HEK293 (cell line): ENCODE data around the gene OCSTAMP.

ENCODE experiments used
- ATF2 ChIP-seq: fragments of 450-650 bp; formaldehyde crosslinking; IDR thresholded peaks from 2 replicates; pipeline ENCODE4 v1.5.1; 2016; ENCODE audit warnings: missing biosample characterization, missing genetic modification characterization, low read depth
- EGR2 ChIP-seq: fragments of 450-650 bp; formaldehyde crosslinking; IDR thresholded peaks from 2 replicates; pipeline ENCODE4 v1.5.1; 2016; ENCODE audit warnings: low read depth, missing biosample characterization, missing genetic modification characterization
- FEZF1 ChIP-seq: fragments of 450-650 bp; formaldehyde crosslinking; IDR thresholded peaks from 2 replicates; pipeline ENCODE4 v1.5.1; 2016; ENCODE audit warnings: missing biosample characterization, missing genetic modification characterization
- GFI1B ChIP-seq: fragments of 450-650 bp; formaldehyde crosslinking; IDR thresholded peaks from 2 replicates; pipeline ENCODE4 v1.5.1; 2016; ENCODE audit warnings: missing biosample characterization, missing genetic modification characterization
- MYNN ChIP-seq: fragments of 450-650 bp; formaldehyde crosslinking; IDR thresholded peaks from 2 replicates; pipeline ENCODE4 v1.5.1; 2016; ENCODE audit warnings: missing biosample characterization, missing genetic modification characterization, borderline replicate concordance
- PRDM4 ChIP-seq: fragments of 450-650 bp; formaldehyde crosslinking; IDR thresholded peaks from 2 replicates; pipeline ENCODE4 v1.5.1; 2017; ENCODE audit warnings: missing biosample characterization, missing genetic modification characterization
- SCRT2 ChIP-seq: fragments of 450-650 bp; formaldehyde crosslinking; IDR thresholded peaks from 2 replicates; pipeline ENCODE4 v1.5.1; 2016; ENCODE audit warnings: missing biosample characterization, missing genetic modification characterization
- SP3 ChIP-seq: fragments of 450-650 bp; formaldehyde crosslinking; IDR thresholded peaks from 2 replicates; pipeline ENCODE4 v1.5.1; 2016; ENCODE audit warnings: missing biosample characterization, missing genetic modification characterization
- YY1 ChIP-seq: fragments of 450-650 bp; formaldehyde crosslinking; IDR thresholded peaks from 2 replicates; pipeline ENCODE4 v1.5.1; 2018; ENCODE audit warnings: missing biosample characterization, missing genetic modification characterization
- YY2 ChIP-seq: fragments of 450-650 bp; formaldehyde crosslinking; IDR thresholded peaks from 2 replicates; pipeline ENCODE4 v1.5.1; 2016; ENCODE audit warnings: missing biosample characterization, missing genetic modification characterization
- ZBTB20 ChIP-seq: fragments of 450-650 bp; formaldehyde crosslinking; IDR thresholded peaks from 2 replicates; pipeline ENCODE4 v1.5.1; 2016; ENCODE audit warnings: missing biosample characterization, missing genetic modification characterization
- ZBTB7A ChIP-seq: fragments of 450-650 bp; formaldehyde crosslinking; IDR thresholded peaks from 2 replicates; pipeline ENCODE4 v1.5.1; 2016; ENCODE audit warnings: low read depth, missing biosample characterization, missing genetic modification characterization
- ZFP69B ChIP-seq: fragments of 450-650 bp; formaldehyde crosslinking; IDR thresholded peaks from 2 replicates; pipeline ENCODE4 v1.5.1; 2016; ENCODE audit warnings: missing biosample characterization, missing genetic modification characterization
- ZNF16 ChIP-seq: fragments of 450-650 bp; formaldehyde crosslinking; IDR thresholded peaks from 2 replicates; pipeline ENCODE4 v1.5.1; 2016; ENCODE audit warnings: low read depth, missing biosample characterization, missing genetic modification characterization
- ZNF394 ChIP-seq: fragments of 450-650 bp; formaldehyde crosslinking; IDR thresholded peaks from 2 replicates; pipeline ENCODE4 v1.5.1; 2016; ENCODE audit warnings: missing biosample characterization, missing genetic modification characterization, mild to moderate bottlenecking, moderate library complexity, borderline replicate concordance
- ZNF488 ChIP-seq: fragments of 450-650 bp; formaldehyde crosslinking; IDR thresholded peaks from 2 replicates; pipeline ENCODE4 v1.5.1; 2016; ENCODE audit warnings: missing biosample characterization, missing genetic modification characterization
- ZNF548 ChIP-seq: fragments of 450-650 bp; formaldehyde crosslinking; IDR thresholded peaks from 2 replicates; pipeline ENCODE4 v1.5.1; 2016; ENCODE audit warnings: missing biosample characterization, missing genetic modification characterization
- ZNF600 ChIP-seq: fragments of 450-650 bp; formaldehyde crosslinking; IDR thresholded peaks from 2 replicates; pipeline ENCODE4 v1.5.1; 2016; ENCODE audit warnings: missing biosample characterization, missing genetic modification characterization
- ZNF792 ChIP-seq: fragments of 450-650 bp; formaldehyde crosslinking; IDR thresholded peaks from 2 replicates; pipeline ENCODE4 v1.5.1; 2016; ENCODE audit warnings: missing biosample characterization, missing genetic modification characterization
- ZNF830 ChIP-seq: fragments of 450-650 bp; IDR thresholded peaks from 2 replicates; pipeline ENCODE4 v1.5.0; 2018; ENCODE audit warnings: missing biosample characterization, missing genetic modification characterization, low read depth, mild to moderate bottlenecking, moderate library complexity
- TF ChIP-seq, protein P1 (sequence below): fragments of 450-650 bp; formaldehyde crosslinking; IDR thresholded peaks from 2 replicates; pipeline ENCODE4 v1.5.1; 2016; ENCODE audit warnings: missing biosample characterization, missing genetic modification characterization
- TF ChIP-seq, protein P2 (sequence below): fragments of 450-650 bp; formaldehyde crosslinking; IDR thresholded peaks from 2 replicates; pipeline ENCODE4 v1.5.1; 2017; ENCODE audit warnings: missing biosample characterization, missing genetic modification characterization
- TF ChIP-seq, protein P3 (sequence below): sonication (generic); formaldehyde crosslinking; IDR thresholded peaks from 2 replicates; pipeline ENCODE4 v1.8.1; 2022; ENCODE audit warnings: mild to moderate bottlenecking, moderate library complexity, missing genetic modification reagents
- TF ChIP-seq, protein P4 (sequence below): fragments of 450-650 bp; formaldehyde crosslinking; IDR thresholded peaks from 2 replicates; pipeline ENCODE4 v1.5.1; 2016; ENCODE audit warnings: missing biosample characterization, missing genetic modification characterization, borderline replicate concordance

OCSTAMP gene

GRCh38 chr20:46512943-46513844, 37.3 kb downstream of the OCSTAMP start, which contains the start of gene ZNF334 (continued):
- no peak for TF ChIP-seq MYNN
- peak; percentile 77; the same call in 1 of the 2 replicates for TF ChIP-seq ZNF600 (tag by site-specific recombination)
- TF ChIP-seq ZFP69B (tag by site-specific recombination): no peak
- TF ChIP-seq EGR2 (tag by site-specific recombination): no peak
- TF ChIP-seq FEZF1: no peak
- no peak for TF ChIP-seq ZNF16 (tag by site-specific recombination)
- TF ChIP-seq SP3 (tag by site-specific recombination): peak; percentile 20; the same call in 1 of the 2 replicates
- TF ChIP-seq, protein P1, sequence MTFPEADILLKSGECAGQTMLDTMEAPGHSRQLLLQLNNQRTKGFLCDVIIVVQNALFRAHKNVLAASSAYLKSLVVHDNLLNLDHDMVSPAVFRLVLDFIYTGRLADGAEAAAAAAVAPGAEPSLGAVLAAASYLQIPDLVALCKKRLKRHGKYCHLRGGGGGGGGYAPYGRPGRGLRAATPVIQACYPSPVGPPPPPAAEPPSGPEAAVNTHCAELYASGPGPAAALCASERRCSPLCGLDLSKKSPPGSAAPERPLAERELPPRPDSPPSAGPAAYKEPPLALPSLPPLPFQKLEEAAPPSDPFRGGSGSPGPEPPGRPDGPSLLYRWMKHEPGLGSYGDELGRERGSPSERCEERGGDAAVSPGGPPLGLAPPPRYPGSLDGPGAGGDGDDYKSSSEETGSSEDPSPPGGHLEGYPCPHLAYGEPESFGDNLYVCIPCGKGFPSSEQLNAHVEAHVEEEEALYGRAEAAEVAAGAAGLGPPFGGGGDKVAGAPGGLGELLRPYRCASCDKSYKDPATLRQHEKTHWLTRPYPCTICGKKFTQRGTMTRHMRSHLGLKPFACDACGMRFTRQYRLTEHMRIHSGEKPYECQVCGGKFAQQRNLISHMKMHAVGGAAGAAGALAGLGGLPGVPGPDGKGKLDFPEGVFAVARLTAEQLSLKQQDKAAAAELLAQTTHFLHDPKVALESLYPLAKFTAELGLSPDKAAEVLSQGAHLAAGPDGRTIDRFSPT (tag by site-specific recombination): no peak
- TF ChIP-seq ATF2 (tag by site-specific recombination): no peak
- no peak for TF ChIP-seq PRDM4 (tag by site-specific recombination)
- TF ChIP-seq, protein P2, sequence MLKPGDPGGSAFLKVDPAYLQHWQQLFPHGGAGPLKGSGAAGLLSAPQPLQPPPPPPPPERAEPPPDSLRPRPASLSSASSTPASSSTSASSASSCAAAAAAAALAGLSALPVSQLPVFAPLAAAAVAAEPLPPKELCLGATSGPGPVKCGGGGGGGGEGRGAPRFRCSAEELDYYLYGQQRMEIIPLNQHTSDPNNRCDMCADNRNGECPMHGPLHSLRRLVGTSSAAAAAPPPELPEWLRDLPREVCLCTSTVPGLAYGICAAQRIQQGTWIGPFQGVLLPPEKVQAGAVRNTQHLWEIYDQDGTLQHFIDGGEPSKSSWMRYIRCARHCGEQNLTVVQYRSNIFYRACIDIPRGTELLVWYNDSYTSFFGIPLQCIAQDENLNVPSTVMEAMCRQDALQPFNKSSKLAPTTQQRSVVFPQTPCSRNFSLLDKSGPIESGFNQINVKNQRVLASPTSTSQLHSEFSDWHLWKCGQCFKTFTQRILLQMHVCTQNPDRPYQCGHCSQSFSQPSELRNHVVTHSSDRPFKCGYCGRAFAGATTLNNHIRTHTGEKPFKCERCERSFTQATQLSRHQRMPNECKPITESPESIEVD: no peak
- no peak for TF ChIP-seq YY2 (tag by site-specific recombination)
- no peak for TF ChIP-seq ZNF548 (tag by site-specific recombination)
- peak; percentile 83 for TF ChIP-seq ZBTB20 (tag by site-specific recombination)
- TF ChIP-seq GFI1B: no peak
- TF ChIP-seq YY1: no peak
- TF ChIP-seq, protein P3, sequence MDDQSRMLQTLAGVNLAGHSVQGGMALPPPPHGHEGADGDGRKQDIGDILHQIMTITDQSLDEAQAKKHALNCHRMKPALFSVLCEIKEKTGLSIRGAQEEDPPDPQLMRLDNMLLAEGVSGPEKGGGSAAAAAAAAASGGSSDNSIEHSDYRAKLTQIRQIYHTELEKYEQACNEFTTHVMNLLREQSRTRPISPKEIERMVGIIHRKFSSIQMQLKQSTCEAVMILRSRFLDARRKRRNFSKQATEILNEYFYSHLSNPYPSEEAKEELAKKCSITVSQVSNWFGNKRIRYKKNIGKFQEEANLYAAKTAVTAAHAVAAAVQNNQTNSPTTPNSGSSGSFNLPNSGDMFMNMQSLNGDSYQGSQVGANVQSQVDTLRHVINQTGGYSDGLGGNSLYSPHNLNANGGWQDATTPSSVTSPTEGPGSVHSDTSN (CRISPR knock-in tag): no peak
- TF ChIP-seq SCRT2 (tag by site-specific recombination): no peak
- TF ChIP-seq ZNF394 (tag by site-specific recombination): no peak
- TF ChIP-seq, protein P4, sequence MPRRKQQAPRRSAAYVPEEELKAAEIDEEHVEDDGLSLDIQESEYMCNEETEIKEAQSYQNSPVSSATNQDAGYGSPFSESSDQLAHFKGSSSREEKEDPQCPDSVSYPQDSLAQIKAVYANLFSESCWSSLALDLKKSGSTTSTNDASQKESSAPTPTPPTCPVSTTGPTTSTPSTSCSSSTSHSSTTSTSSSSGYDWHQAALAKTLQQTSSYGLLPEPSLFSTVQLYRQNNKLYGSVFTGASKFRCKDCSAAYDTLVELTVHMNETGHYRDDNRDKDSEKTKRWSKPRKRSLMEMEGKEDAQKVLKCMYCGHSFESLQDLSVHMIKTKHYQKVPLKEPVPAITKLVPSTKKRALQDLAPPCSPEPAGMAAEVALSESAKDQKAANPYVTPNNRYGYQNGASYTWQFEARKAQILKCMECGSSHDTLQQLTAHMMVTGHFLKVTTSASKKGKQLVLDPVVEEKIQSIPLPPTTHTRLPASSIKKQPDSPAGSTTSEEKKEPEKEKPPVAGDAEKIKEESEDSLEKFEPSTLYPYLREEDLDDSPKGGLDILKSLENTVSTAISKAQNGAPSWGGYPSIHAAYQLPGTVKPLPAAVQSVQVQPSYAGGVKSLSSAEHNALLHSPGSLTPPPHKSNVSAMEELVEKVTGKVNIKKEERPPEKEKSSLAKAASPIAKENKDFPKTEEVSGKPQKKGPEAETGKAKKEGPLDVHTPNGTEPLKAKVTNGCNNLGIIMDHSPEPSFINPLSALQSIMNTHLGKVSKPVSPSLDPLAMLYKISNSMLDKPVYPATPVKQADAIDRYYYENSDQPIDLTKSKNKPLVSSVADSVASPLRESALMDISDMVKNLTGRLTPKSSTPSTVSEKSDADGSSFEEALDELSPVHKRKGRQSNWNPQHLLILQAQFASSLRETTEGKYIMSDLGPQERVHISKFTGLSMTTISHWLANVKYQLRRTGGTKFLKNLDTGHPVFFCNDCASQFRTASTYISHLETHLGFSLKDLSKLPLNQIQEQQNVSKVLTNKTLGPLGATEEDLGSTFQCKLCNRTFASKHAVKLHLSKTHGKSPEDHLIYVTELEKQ (tag by site-specific recombination): no peak
- TF ChIP-seq ZNF830 (tag by site-specific recombination): no peak
- no peak for TF ChIP-seq ZNF488 (tag by site-specific recombination)
- no peak for TF ChIP-seq ZNF792
- peak; percentile 39; the same call in 1 of the 2 replicates for TF ChIP-seq ZBTB7A (tag by site-specific recombination)
